ENCODE measurements around the gene RERGL.
"Not testable (repeated sequence)": the region's sequence is repeated elsewhere in the genome, so short reads cannot be mapped to it uniquely, and the experiment has no call there.

RERGL gene, protein sequence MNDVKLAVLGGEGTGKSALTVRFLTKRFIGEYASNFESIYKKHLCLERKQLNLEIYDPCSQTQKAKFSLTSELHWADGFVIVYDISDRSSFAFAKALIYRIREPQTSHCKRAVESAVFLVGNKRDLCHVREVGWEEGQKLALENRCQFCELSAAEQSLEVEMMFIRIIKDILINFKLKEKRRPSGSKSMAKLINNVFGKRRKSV

DNA sequence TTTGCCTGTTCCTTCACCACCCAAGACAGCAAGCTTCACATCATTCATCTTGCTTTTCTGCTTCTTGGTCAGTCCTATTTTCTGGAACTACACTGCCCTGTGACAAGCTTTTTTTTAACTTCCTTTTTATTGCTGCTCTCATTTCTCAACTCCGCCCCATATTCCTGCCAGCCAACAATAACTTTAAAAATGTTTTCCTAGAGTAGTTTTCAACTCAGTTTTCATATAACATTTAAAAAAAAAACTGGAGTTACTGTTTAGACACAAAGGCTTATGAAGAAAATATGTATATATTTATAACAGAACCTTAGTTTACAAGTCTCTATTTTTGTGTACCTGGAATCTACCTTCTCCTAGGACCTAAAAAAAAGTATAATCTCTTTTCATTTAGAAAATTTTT lies at the start of gene RERGL:
RERGL (minus strand) TSS at position 101 of the 400 bp plus-strand sequence; CDS start at position 48, 53 bp downstream.
- no peak for DNase-seq (ENCODE audit: low read depth)

DNA sequence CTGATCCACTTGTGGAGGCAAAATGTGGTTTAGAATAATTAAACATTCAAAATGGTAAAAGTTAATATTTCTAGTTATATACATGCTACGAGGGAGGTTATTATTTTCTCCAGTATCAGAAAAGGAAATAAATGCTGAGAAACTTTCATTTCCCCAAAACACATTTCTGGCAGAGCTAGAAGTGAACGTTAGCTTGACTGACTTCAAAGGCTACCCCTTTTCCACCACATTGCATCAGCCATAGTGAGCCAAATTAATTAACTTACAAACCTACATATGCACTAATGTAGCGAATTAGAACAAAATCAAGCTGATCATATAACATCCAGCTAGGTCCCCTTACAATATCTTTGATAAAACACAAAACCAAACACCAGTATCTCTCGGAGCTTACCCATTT lies 49.3 kb upstream of the RERGL start:
- no peak for DNase-seq (ENCODE audit: low read depth)

DNA sequence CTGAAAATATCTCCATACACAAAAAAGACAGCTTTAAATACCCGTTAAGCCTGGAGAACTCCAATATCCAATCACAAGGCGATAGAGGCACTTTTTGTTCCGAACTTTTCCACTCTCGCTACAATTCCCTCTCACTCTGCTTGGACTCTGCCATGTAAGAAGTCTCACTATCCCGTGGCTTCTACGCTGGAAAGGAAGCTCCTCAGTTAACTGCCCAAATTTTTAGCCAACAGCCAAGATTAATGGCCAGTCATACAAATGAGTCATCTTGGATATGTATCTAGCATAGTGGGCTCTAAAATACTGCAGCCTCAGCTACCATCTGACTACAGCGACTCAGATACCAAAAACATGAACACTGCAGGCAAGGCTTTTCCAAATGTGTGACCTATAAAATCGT lies 45.5 kb upstream of the RERGL start:
- no peak for DNase-seq (ENCODE audit: low read depth)

DNA sequence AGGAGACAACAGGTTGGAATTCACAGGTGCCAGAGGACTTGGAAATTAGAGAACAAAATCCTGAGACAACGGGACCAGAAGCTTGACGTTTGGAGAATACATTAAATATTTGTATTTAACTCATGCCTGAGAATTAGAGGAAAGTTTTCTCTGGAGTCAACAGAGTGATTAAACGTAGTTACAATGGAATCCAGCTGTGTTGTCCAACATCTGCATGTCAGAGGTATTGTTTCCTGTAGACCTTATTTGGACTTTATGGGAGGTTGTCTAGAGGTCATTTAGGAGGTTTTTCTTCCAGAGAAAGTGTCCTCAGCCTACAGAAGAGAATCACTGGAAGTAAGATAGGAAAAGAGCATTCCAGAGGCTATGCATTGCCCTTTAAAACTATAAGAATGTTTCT lies 45.1 kb upstream of the RERGL start:
- DNase-seq (ENCODE audit: low read depth) = no peak

DNA sequence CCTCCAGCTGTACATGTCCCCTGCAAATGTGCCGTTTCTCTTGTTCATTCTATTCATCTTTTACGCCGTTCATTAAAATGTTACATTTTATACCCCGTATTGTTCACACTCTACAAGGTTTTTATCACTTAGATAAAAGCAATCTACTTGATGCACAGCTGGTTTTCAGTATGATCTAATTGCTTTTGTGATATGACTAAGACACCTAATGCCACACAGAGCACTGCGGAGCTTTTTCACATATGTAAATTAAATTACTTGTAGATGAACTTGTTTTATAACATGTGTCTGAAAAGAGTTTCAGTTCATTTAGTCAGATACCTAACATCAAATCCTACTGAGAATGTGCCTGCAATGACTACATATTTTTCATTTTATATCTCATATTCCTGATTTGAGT lies 40.9 kb upstream of the RERGL start:
- DNase-seq (ENCODE audit: low read depth) = no peak

DNA sequence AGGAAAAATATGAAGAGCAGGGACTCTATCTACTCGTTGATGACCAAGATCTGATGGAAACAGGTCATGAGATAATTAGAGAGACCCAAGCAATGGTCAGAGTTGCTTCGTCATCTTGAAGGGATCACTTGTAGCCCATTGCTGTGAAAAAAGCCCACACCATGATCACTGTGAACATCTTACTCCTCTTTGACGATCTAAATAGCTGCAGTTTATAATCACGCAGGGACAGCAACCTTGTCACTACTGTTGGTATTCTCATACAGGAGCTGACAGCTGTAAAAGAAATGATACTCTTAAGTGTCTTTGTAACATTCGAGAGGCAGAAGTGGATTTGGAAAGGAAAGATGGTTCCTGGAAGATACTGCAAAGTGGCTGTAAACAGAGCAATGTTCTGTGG lies 33.7 kb upstream of the RERGL start:
- DNase-seq (ENCODE audit: low read depth) = no peak

DNA sequence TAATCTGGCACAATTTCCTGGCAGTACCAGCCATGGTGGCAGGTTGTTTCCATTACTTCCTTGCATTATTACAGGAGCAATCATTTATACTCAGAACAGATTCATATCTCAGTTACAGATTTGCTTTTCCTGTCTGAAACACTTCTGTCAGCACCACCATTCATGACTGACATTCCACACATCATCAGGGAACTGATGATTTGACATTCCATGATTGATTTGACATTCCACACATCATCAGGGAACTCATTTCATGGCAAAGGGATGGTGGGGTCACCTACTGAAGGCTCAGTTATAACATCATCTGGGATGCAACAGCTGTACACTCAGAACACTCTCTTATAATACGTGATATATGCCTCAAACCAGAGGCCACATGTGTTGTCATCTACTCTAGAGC lies 30.9 kb upstream of the RERGL start:
- no peak for DNase-seq (ENCODE audit: low read depth)

DNA sequence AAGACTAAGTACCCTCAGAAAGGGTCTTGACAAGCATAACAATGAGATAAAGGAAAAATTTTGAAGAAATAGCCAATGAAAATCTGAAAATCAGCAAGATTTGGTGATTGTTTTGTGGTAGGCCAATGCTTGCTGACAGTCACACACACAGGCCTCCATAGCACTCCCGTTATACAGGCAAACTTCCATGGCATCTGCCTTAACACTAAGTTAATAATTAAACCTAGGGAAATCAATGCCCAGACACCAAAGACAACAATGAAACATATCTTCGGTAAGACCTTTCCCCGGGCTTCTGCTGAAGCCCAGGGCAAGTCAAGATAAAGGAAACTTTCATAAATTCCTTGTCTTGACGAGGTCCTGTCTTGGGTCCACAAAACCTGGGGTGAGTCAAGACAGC lies 18.6 kb upstream of the RERGL start:
- no peak for DNase-seq (ENCODE audit: low read depth)

DNA sequence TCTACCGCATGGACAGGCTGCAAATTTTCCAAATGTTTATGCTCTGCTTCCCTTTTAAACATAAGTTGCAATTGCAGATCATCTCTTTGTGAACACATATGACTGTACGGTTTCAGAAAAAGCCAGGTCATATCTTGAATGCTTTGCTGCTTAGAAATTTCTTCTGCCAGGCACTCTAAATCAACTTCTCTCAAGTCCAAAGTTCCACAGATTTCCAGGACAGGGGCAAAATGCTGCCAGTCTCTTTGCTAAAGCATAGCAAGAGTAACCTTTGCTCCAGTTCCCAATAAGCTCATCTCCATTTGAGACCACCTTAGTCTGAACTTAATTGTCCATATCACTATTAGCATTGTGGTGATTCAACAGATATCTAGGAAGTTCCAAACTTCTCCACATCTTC lies 13.6 kb upstream of the RERGL start:
- no peak for DNase-seq (ENCODE audit: low read depth)

DNA sequence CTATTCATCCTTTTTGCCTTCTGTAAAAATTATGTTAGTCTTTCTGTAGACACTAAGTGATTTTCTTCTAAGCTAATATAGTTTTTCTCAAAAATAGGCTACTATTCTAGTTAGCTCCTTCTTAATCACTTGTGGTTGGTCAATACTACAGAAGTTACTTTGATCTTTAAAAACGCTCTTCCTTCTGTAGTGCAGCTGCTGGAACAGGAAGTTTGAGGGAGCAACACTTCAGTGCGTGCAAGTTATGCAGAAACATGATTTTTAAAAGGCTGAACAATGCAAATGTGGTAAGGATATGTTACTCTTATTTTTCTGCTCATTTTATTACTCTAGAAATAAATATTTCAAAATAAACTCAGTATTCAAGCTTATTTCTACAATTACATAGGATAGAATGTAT lies 11.1 kb upstream of the RERGL start:
- DNase-seq (ENCODE audit: low read depth) = no peak

DNA sequence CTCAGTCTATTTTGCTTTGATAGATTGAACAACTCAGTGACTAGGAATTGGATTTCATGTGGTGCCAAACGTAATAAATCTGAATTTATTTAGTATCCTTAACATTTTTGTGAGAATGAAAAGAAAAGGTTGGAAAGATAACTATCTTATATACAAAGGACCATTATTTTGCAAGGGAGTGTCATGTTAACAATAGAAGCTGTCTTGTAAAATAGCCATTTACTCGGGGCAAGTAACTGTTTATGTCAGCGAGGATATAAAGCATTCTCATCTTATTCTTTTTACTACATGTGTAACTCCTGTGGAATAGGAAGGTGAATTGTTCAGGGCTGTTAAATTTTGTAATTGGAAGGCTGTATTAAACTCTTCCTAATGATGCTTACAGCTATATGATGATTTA lies 5.9 kb downstream of the RERGL start:
- DNase-seq (ENCODE audit: low read depth) = no peak

DNA sequence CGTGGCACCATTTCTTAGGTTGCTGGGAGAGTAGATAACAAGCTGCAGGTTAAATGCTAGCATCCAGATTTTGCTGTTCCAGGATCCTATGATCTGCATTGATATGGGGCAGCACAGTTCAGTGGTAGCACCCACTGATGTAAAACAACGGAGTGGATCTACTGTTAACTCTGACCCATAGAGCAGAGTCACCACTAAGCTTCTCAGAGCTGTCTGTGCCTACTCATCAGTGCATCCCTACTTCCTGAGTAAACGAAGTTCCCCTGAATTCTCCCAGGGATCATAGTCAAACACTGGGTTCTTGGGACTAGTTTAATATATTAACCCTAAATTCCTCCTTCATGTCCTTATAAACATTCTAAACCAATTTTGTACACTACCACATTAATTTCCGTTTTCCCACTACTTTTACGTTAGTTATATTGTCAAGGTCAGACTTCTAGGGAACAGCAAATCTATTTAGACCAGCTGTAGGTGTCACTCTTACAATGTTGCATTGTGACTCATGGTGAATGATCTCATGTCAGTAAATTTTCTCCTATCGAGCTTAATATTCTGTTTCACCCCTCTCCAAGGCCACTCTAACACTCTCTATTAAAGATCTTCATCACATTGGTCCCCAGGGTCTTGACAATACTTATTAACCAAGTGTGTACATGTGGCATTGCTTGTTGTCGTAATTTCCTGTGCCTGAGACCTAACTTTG lies 10.3 kb downstream of the RERGL start:
- no peak for DNase-seq (ENCODE audit: low read depth)

DNA sequence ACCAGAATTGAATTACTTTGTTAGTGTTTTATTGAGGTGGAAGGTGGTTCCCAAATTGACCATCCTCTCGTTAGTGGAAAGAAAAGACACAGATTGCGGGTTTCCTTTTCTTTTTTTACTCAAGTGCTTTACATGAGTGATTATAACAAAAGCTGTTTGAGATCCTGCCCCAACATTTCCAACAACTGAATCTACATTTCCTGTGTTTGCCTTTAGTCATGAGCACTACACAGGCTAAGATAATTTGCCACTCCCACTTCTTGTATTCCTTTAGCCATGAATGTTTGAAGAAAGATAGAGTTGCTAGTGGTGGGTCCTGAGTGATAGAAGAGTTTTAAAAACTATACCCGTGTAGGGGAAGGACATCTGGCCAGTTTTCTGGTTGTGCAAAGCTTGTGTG lies 16.0 kb downstream of the RERGL start:
- no peak for DNase-seq (ENCODE audit: low read depth)

DNA sequence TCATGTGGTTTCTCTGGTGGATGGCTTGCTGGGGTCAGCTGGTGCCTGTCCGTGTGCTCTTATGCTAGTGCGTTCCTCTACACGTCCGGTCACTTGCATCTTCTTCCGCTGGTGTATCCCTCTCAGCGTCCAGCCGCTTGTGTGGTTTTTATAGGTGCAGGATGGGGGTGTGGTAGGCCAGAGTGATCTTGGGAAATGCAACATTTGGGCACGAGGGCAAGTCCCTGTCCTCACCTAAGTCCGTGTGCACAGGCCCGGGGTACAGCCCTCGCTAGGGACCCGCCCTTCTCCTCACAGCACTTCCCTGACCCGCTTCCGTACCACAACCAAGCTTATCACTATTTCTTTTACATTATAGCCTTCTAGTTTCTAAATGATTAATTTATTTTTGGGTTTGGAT lies 17.3 kb downstream of the RERGL start:
- no peak for DNase-seq (ENCODE audit: low read depth)

DNA sequence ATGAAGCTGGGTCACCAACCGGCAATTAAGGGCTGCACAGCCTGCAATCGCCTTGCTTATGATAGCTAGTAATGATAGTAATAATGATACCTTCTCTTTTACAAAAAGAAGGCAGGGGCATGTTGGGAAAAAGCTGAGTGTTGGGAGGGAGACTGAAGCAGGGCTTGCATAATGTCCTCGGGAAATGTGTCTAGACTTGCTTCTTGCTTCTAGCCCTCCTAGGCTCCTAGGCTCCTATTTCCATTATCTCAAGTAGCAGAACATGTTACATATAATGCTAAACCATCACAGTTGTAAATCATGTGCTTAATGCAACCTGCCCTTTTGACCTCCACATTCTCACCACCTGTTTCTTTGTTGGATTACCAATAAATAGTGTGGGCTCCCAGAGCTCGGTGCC lies 18.7 kb downstream of the RERGL start:
- DNase-seq (ENCODE audit: low read depth) = no peak

DNA sequence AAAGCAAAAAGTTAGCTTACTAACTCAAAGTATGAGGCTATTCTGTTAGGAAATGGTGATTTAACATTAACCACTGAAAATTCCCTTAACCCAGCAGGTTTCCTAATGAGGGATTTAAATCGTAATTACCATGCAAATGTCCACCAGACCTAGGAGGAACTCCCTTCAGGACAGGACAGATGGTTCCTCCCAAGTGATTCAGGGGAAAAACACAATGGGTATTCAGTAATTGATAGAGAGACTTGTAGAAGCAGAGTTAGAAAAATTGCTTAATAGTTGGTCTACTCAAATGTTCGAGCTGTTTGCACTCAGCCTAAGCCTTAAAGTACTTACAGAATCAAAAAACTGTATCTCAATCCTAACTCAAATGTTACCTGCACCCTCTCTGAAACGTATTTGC lies 21.6 kb downstream of the RERGL start:
- no peak for DNase-seq (ENCODE audit: low read depth)

DNA sequence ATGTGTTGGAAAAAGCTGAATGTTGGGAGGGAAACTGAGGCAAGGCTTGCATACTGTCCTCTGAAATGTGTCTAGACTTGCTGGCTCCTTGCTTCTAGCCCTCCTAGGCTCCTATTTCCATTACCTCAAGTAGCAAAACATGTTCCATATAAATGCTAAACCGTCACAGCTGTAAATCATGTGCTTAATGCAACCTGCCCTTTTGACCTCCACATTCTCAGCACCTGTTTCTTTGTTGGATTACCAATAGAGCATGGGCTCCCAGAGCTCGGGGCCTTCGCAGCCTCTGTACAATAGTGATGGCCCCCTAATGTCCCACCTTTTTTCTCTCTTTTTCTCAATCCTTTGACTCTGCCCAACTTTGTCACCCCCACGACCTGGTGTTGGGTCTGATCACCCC lies 23.3 kb downstream of the RERGL start:
- DNase-seq (ENCODE audit: low read depth) = no peak

DNA sequence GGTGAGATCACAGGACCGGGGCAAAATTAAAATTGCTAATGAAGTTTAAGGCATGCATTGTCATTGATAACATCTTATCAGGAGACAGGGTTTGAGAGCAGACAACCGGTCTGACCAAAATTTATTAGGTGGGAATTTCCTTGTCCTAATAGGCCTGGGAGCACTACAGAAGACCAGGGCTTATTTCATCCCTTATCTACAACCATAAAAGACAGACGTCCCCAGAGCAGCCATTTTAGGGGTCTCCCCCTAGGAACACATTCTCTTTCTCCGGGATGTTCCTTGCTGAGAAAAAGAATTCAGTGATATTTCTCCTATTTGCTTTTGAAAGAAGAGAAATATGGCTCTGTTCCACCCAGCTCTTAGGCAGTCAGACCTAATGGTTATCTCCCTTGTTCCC lies 27.1 kb downstream of the RERGL start:
- not testable (repeated sequence) for DNase-seq (ENCODE audit: low read depth)

DNA sequence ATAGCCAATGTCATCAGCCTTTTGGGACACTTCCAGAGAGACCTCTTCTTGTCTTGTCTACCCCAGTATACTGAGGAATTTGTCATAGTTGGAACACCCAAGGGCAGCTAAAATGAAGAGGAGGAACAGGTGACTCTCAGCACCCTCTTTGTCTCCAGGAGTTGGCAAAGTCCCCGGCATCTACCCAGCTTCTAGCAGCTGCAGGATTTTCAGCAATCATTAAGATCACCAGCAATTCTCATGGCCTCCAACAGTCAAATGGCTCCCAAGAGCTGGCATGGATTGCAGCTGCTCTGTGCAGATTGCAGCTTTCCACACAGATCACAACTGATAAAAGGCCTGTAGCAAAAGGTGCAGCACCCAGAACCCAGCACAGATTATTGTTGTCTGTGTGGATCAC lies 32.9 kb downstream of the RERGL start:
- no peak for DNase-seq (ENCODE audit: low read depth)

DNA sequence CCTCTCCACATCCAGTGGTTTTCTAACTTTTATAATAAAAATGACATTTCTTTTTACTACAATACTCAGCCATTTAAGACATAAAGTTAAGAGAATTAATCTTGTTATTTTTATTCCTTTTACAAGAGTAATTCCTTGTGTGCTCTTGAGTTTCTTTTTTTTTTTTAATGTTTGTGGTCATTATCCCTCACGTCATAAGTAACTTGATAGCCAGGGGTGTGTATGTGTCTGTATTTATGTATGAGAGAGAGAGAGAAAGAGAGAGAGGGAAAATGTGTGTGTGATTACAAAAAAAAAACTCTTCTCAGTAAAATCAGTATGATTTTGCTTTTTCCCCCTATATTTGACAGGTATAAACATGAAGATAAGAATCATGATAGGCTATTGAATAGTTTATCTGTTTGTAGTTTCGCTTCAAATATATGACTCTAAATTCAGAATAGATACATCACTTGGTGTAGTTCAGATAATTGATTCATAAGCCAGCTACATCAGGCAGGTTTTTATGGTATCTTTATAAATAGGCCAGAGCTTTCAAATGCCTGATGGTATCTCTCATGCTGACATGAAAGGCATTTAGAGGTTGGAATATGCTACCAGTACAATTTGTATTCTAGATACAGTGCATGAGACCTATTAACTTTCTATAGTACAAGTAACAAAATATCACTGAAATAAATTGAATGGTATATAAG lies 34.9 kb downstream of the RERGL start:
- no peak for DNase-seq (ENCODE audit: low read depth)

DNA sequence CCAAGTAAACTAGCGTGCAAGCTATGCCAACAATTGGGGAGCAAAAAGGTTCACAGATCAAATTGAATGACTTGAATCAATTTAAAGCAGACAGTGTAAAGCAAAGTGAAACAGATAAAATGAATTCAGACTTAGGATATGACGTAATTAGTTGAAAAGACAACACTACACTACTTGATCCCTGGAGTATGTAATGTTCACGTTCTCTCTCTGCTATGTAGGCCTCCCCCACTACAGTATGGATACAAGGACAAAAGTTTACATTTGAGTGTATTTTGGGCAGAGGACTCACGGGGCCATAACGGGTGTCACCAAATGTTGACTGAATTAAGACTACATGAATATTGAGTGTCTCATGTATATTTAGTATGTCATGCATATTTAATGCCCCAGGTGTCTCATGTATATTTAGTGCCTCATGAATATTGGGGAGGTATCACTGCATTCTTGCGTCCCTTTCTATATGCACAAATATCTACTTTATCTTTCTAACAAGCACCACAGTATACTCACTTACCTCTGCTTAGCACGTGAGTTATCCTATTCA lies 44.5 kb downstream of the RERGL start:
- no peak for DNase-seq (ENCODE audit: low read depth)

DNA sequence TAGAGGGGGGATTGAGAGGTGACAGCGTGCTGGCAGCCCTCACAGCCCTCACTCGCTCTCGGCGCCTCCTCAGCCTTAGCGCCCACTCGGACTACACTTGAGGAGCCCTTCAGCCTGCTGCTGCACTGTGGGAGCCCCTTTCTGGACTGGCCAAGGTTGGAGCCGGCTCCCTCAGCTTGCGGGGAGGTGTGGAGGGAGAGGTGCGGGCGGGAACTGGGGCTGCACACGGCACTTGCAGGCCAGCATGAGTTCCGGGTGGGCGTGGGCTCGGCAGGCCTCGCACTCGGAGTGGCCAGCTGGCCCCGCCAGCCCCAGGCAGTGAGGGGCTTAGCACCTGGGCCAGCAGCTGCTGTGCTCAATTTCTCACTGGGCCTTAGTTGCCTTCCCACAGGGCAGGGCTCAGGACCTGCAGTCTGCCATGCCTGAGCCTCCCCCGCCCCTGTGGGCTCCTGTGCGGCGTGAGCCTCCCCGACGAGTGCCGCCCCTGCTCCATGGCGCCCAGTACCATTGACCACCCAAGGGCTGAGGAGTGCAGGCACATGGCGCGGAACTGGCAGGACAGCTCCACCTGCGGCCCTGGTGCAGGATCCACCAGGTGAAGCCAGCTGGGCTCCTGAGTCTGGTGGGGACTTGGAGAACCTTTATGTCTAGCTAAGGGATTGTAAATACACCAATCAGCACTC lies 49.8 kb downstream of the RERGL start:
- DNase-seq (ENCODE audit: low read depth) = not testable (repeated sequence)
